ENCODE measurements around the gene GUCY1A2. TPM values are rescaled to one million over a fixed set of nuclear protein-coding genes. Genes with fewer than 3 reads are reported as not detected.

GUCY1A2 gene
- total RNA-seq, 1 experiment from 2014 or later: 0.55 TPM

GRCh38 chr11:107050121-107050520 is 31.8 kb upstream of the GUCY1A2 start:
- no peaks in the 10 kb centered on the region for H3K79me1 ChIP-seq (ENCODE audit: insufficient read depth, low read depth, low read length, poor library complexity, severe bottlenecking)
- H3K23me2 ChIP-seq (ENCODE audit: insufficient read length, low read depth, low read length, poor library complexity, severe bottlenecking): no peaks in the 10 kb centered on the region
- H2BK20ac ChIP-seq (ENCODE audit: low read depth, low read length, poor library complexity, severe bottlenecking): no peak overlapping the region
- H2BK15ac ChIP-seq (ENCODE audit: low read depth, low read length): no peak overlapping the region
- no peak overlapping the region for H4K91ac ChIP-seq (ENCODE audit: insufficient read length, low read depth, low read length)
- H3K9me3 ChIP-seq (ENCODE audit: control insufficient read depth, low read depth, low read length): peaks cover 13% of the 10 kb centered on the region
- no peak overlapping the region for H3K4me2 ChIP-seq (ENCODE audit: insufficient read depth, insufficient read length, low read length)
- H3K4me1 ChIP-seq (ENCODE audit: insufficient read depth, low read length): no peaks in the 10 kb centered on the region
- no peak overlapping the region for H3K56ac ChIP-seq (ENCODE audit: insufficient read length, low read depth, low read length)
- H4K20me1 ChIP-seq (ENCODE audit: control insufficient read depth, insufficient read depth, insufficient read length): no peaks in the 10 kb centered on the region
- H3K23ac ChIP-seq (ENCODE audit: insufficient read length, low read depth, low read length): no peak overlapping the region
- H3K27ac Mint-ChIP-seq: no peak overlapping the region
- H2BK120ac ChIP-seq (ENCODE audit: low read depth, low read length, poor library complexity, severe bottlenecking): no peak overlapping the region
- no peaks in the 10 kb centered on the region for H3K79me2 ChIP-seq (ENCODE audit: insufficient read depth, low read length)
- no peaks in the 10 kb centered on the region for H3K4me1 Mint-ChIP-seq
- H3K9ac ChIP-seq (ENCODE audit: extremely low read depth, insufficient read length, low read length): no peak overlapping the region
- no peak overlapping the region for H3K18ac ChIP-seq (ENCODE audit: insufficient read length, low read depth, low read length)
- H4K8ac ChIP-seq (replicated peaks; ENCODE audit: insufficient read length, low read depth, low read length): no peak overlapping the region
- no peak overlapping the region for H2BK5ac ChIP-seq (ENCODE audit: insufficient read length, low read length)
- H3K27ac ChIP-seq (ENCODE audit: insufficient read length, low read depth, low read length): no peak overlapping the region
- H3K36me3 Mint-ChIP-seq (ENCODE audit: insufficient read depth in 1 of 3, low read depth in 3 of 3): peaks cover 25 to 32% (median 32%) of the 10 kb centered on the region in 3 experiments
- no peak for DNase-seq
- TF ChIP-seq, protein P1, sequence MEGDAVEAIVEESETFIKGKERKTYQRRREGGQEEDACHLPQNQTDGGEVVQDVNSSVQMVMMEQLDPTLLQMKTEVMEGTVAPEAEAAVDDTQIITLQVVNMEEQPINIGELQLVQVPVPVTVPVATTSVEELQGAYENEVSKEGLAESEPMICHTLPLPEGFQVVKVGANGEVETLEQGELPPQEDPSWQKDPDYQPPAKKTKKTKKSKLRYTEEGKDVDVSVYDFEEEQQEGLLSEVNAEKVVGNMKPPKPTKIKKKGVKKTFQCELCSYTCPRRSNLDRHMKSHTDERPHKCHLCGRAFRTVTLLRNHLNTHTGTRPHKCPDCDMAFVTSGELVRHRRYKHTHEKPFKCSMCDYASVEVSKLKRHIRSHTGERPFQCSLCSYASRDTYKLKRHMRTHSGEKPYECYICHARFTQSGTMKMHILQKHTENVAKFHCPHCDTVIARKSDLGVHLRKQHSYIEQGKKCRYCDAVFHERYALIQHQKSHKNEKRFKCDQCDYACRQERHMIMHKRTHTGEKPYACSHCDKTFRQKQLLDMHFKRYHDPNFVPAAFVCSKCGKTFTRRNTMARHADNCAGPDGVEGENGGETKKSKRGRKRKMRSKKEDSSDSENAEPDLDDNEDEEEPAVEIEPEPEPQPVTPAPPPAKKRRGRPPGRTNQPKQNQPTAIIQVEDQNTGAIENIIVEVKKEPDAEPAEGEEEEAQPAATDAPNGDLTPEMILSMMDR (conservative IDR thresholded peaks at IDR 0.05): no peak
- H2AFZ ChIP-seq (ENCODE audit: low read length): no peak overlapping the region
- no peak overlapping the region for H3T11ph ChIP-seq (ENCODE audit: low read length)
- H3K27me3 Mint-ChIP-seq (ENCODE audit: low read depth): no peaks in the 10 kb centered on the region; the same call in none of the 2 replicates
- H4K5ac ChIP-seq (ENCODE audit: insufficient read length, low read depth, low read length): no peak overlapping the region
- no peak overlapping the region for H3K14ac ChIP-seq (ENCODE audit: insufficient read depth, low read length)
- peaks cover 46 to 57% of the 10 kb centered on the region in 2 experiments for H3K9me3 Mint-ChIP-seq
- no peaks in the 10 kb centered on the region for H3K27me3 ChIP-seq (ENCODE audit: insufficient read depth, low read length)
- no peak overlapping the region for H2AK5ac ChIP-seq (ENCODE audit: insufficient read length, low read length)
- no peak overlapping the region for H3K4ac ChIP-seq (ENCODE audit: low read depth, low read length)
- no peak overlapping the region for H2BK12ac ChIP-seq (ENCODE audit: insufficient read length, low read depth, low read length)
- no CpG with 5 or more reads among the region's 5 CpGs for WGBS (ENCODE audit: extremely low coverage, insufficient read length, low lambda C conversion rate)
- no peak overlapping the region; a peak in 1 of 5 replicates for H3K4me3 Mint-ChIP-seq

Measured in H9 (cell line).